Activated T-helper 2 cell treated with anti-CD3 and anti-CD28 coated beads, Interferon-gamma antibody, Interleukin-2, Interleukin-4, amounts not matched to agents 10 μg/mL and 5 μg/mL and 100 μg/mL, durations not matched to agents 14 hours and 24 hours and 36 hours (primary cell): ENCODE data around the gene FAM107A. TPM values are rescaled to one million over a fixed set of nuclear protein-coding genes. Genes with fewer than 3 reads are reported as not detected.

Experiments used
- DNase-seq: peaks from one replicate; pipeline ENCODE4 v3.0.0; 2021; ENCODE audit warnings: low spot score
- H3K27ac Mint-ChIP-seq: one replicate; pipeline ENCODE4 v1.8.0; 2021; ENCODE audit warnings: mixed read lengths
- H3K27me3 Mint-ChIP-seq: one replicate; pipeline ENCODE4 v1.8.0; 2021; ENCODE audit warnings: low read depth, mixed read lengths
- H3K36me3 Mint-ChIP-seq: one replicate; pipeline ENCODE4 v1.8.0; 2021; ENCODE audit warnings: low read depth, mixed read lengths
- H3K4me1 Mint-ChIP-seq: one replicate; pipeline ENCODE4 v1.8.0; 2021; ENCODE audit warnings: low read depth, mixed read lengths
- H3K4me3 Mint-ChIP-seq: one replicate; pipeline ENCODE4 v1.8.0; 2021; ENCODE audit warnings: low read depth, mild to moderate bottlenecking, moderate library complexity, mixed read lengths
- H3K9me3 Mint-ChIP-seq: one replicate; pipeline ENCODE4 v1.8.0; 2021; ENCODE audit warnings: mixed read lengths
- intact Hi-C: fragments of 100-400 bp; cut with micrococcal nuclease; formaldehyde crosslinking; loops from one replicate; pipeline ENCODE4 v1.15.1; 2023
- total RNA-seq: library from RNA; stranded (reverse); gene quantifications from 2 replicates; pipeline ENCODE4 v1.2.3, GENCODE V29; 2022

The FAM107A gene
- total RNA-seq, 1 donor from 2014 or later = not detected

DNA sequence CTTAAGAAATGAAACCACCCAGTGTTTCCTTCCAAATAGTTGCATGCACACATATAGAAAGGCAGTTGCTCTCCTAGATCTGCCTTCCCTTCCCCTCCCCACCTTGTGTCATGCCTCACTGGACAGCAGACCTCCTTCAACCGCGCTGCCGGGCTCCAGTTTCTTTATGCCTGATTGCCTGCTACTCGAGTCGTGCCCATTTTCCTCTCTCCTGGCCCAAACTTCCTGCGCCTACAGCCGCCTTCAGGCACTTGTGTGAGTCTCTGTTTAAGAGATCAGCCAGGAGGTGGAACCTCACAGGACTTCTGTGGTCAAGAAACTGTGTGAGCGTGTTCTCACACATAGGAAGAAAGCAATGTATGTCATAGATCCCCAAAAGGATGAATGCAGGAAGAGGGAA lies 8.8 kb upstream of the FAM107A start:
- intact Hi-C loops = no loop called here
- peaks cover 68% of the 10 kb centered on the region for H3K27me3 Mint-ChIP-seq
- peak overlapping the region; percentile 81 for H3K4me3 Mint-ChIP-seq

GRCh38 chr3:58585005-58585786 lies 8.0 kb upstream of the FAM107A start:
- intact Hi-C loops = no loop called here
- Mint-ChIP-seq H3K27ac (no peak overlapping the region), H3K4me3 (peak overlapping the region; percentile 81), H3K4me1 (peaks cover 11% of the 10 kb centered on the region), H3K36me3 (no peaks in the 10 kb centered on the region), H3K9me3 (no peaks in the 10 kb centered on the region), H3K27me3 (peaks cover 66% of the 10 kb centered on the region)
- DNase-seq = peak; percentile 24

More for the DNA sequence above, 8.8 kb upstream of the FAM107A start:
- Mint-ChIP-seq H3K27ac (no peak overlapping the region), H3K9me3 (no peaks in the 10 kb centered on the region), H3K36me3 (no peaks in the 10 kb centered on the region), H3K4me1 (peaks cover 11% of the 10 kb centered on the region)
- DNase-seq = no peak

GRCh38 chr3:58584690-58585004 lies 7.5 kb upstream of the FAM107A start:
- H3K27ac Mint-ChIP-seq = no peak overlapping the region
- intact Hi-C loops = no loop called here
- H3K36me3 Mint-ChIP-seq = no peaks in the 10 kb centered on the region
- H3K4me1 Mint-ChIP-seq = peaks cover 11% of the 10 kb centered on the region
- peaks cover 62% of the 10 kb centered on the region for H3K27me3 Mint-ChIP-seq
- no peaks in the 10 kb centered on the region for H3K9me3 Mint-ChIP-seq
- peak overlapping the region; percentile 81 for H3K4me3 Mint-ChIP-seq
- DNase-seq = no peak

DNA sequence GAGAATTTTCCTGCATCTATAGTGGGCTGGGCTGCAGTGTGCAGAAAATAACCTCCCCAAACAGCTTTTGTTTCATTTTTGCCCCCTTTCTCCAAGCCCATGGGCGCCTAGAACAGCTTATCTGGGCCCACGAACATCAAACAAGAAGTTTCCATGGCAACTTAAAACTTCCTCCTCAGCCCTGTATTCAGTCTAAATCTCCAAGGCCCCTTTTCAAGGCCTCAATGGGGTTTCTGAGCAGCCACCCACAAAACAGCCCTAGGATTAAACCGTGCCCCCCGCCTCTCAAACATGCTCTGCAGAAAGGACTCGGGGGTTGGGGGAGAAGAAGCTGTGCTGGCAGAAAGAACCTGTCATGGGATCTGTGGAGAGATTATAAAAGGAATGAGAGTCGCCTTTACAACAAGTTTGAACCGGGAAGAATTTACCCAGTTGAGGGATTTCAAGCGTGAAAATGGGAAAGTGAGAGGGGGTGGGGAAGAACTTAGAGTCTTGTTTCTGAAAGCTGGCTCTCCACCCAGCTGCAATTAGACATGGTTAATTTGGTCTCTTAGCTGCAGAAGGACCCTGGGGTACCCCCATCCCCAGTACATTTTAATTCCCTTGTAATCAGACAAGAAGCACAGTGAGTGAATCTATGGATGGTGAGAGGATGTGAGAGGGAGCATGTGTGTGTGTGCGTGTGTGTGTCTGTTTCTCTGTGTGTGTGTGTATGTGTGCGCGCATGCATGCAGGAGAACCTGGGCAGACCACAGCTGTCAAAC lies 4.3 kb upstream of the FAM107A start:
- Mint-ChIP-seq H3K27me3 (peaks cover 47% of the 10 kb centered on the region), H3K36me3 (no peaks in the 10 kb centered on the region), H3K4me3 (no peak overlapping the region), H3K27ac (no peak overlapping the region), H3K4me1 (peaks cover 11% of the 10 kb centered on the region), H3K9me3 (no peaks in the 10 kb centered on the region)
- intact Hi-C loops = no loop called here
- DNase-seq = no peak

DNA sequence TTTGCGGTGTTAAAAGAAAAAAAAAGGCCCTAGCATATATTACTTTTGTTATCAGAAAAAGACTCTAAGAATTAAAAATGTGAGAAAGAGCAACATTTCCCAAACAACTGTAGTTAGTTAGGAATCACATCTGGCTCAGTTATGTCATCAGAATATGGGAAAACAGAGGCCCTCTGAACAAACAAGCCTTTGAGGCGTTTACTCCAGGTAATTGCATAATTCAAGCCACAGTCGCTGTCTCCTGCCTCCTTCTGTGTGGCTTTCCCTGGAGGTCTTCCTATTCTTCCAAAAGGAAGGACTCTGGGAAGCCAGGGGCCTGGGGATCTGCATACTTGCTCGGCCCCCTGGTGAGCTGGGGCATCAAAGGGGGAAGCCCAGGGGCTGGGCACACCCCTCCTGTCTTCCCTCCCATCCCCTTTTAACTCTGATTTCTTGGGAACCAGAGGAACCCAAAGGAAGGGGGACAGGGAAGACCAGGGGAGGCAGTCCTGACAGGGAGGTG lies 3.7 kb upstream of the FAM107A start:
- peaks cover 41% of the 10 kb centered on the region for H3K27me3 Mint-ChIP-seq
- no peak for DNase-seq
- H3K27ac Mint-ChIP-seq = no peak overlapping the region
- peaks cover 8% of the 10 kb centered on the region for H3K4me1 Mint-ChIP-seq
- intact Hi-C loops = no loop called here
- H3K9me3 Mint-ChIP-seq = no peaks in the 10 kb centered on the region
- no peak overlapping the region for H3K4me3 Mint-ChIP-seq
- no peaks in the 10 kb centered on the region for H3K36me3 Mint-ChIP-seq

DNA sequence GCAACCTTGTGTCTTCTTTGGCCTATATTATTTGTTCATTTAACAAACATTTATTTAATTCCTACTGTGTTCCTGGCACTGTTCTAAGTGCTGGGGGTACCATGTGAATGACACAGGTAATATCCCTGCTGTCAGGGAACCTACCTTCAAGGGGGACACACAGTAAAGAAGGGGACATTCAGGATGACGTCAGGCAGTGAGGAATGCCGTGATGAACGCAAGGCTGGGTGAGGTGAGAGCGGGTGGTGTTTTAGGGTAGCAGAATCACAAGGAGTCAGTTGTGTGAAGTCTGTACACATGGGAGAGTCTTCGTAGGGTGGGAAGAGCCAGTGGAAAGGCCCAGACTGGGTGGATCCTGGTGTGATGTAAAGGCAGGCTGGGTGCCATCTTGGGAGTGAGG lies 1.7 kb upstream of the FAM107A start:
- no peaks in the 10 kb centered on the region for H3K4me1 Mint-ChIP-seq
- H3K4me3 Mint-ChIP-seq = no peak overlapping the region
- H3K27me3 Mint-ChIP-seq = peaks cover 24% of the 10 kb centered on the region
- H3K36me3 Mint-ChIP-seq = no peaks in the 10 kb centered on the region
- DNase-seq = no peak
- intact Hi-C loops = no loop called here
- no peaks in the 10 kb centered on the region for H3K9me3 Mint-ChIP-seq
- no peak overlapping the region for H3K27ac Mint-ChIP-seq

DNA sequence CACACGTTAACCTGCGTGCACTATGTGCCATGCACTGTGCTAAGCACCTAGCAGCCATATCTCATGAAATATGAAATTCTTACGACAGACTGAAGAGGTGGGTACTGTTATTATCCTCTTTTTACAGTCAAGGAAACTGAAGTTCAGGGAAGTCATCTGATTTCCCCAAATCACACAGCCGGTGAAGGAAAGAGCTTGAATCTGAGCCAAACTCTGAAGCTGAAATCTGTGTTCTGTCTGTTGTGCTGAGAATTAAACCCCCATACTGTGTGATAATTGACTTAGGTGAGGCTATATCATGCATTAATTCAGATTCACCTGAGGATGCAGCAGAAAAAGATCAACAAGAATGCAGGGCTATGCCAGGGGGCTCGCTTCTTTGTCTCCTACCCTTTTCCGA lies 475 bp downstream of the FAM107A start:
- H3K9me3 Mint-ChIP-seq = no peaks in the 10 kb centered on the region
- H3K4me3 Mint-ChIP-seq = no peak overlapping the region
- no peak for DNase-seq
- H3K4me1 Mint-ChIP-seq = no peaks in the 10 kb centered on the region
- H3K27ac Mint-ChIP-seq = no peak overlapping the region
- intact Hi-C loops = no loop called here
- peaks cover 16% of the 10 kb centered on the region for H3K27me3 Mint-ChIP-seq
- no peaks in the 10 kb centered on the region for H3K36me3 Mint-ChIP-seq

DNA sequence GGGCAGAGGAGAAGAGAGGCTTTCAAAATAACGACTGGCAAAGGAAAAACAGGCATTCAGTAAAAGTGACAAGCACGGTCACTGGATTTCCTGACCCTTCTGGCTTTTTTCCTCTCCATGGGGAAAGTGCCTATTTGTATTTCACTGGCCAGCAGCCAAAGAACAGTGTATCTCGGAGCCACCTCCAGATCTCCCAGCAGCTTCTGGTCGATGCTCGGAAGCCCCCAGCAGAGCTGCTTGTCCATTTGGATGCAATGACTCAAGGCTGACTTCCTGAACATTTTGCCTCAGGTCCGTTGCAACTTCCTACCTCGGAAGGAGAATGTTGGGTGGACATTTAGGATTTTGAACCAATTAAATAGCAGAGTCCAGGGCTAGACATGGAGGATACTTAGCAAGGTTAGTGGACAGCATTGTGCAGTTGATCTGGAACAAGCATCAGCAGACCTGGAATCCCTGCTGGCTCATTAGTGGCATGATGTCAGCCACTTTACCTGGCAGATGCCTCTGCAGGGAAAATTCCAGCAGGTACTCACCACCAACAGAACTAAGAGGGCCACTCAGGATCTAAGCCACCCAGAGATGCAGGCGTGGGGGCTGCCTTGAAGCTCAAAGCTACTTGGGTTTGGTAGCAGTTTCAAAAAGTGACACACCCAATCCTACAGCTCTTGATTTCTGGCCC lies 1.1 kb downstream of the FAM107A start:
- no peaks in the 10 kb centered on the region for H3K4me1 Mint-ChIP-seq
- H3K27ac Mint-ChIP-seq = no peak overlapping the region
- peaks cover 13% of the 10 kb centered on the region for H3K27me3 Mint-ChIP-seq
- DNase-seq = no peak
- no peaks in the 10 kb centered on the region for H3K9me3 Mint-ChIP-seq
- H3K36me3 Mint-ChIP-seq = no peaks in the 10 kb centered on the region
- intact Hi-C loops = no loop called here
- H3K4me3 Mint-ChIP-seq = no peak overlapping the region

- no peaks in the 10 kb centered on the region for H3K4me1 Mint-ChIP-seq
- peaks cover 13% of the 10 kb centered on the region for H3K27me3 Mint-ChIP-seq
- no peaks in the 10 kb centered on the region for H3K9me3 Mint-ChIP-seq
- H3K36me3 Mint-ChIP-seq = no peaks in the 10 kb centered on the region
- intact Hi-C loops = no loop called here
- no peak for DNase-seq
- H3K4me3 Mint-ChIP-seq = no peak overlapping the region
- H3K27ac Mint-ChIP-seq = no peak overlapping the region
Measured at GRCh38 chr3:58574682-58575081, 2.5 kb downstream of the FAM107A start.

DNA sequence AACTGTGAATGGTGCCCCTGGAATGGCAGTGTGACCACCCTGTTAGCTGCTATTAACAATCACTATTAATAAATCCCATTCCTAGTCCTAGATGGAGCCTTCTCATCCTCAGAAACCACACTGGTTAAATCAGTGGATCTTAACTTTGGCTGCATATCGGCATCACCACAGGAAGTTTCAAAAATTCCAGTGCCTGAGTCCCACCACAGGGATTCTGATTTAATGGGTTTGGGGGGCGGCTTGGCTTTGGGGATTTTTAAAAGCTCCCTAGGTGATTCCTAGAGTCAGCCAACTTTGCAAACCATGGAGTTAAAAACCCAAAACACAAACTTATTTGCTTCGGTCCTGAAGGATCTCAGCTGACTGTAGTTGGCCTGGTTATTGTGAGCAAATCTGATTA lies 3.1 kb downstream of the FAM107A start:
- intact Hi-C loops = no loop called here
- no peaks in the 10 kb centered on the region for H3K9me3 Mint-ChIP-seq
- H3K27me3 Mint-ChIP-seq = peaks cover 13% of the 10 kb centered on the region
- H3K27ac Mint-ChIP-seq = no peak overlapping the region
- no peaks in the 10 kb centered on the region for H3K36me3 Mint-ChIP-seq
- DNase-seq = no peak
- no peaks in the 10 kb centered on the region for H3K4me1 Mint-ChIP-seq
- H3K4me3 Mint-ChIP-seq = no peak overlapping the region

DNA sequence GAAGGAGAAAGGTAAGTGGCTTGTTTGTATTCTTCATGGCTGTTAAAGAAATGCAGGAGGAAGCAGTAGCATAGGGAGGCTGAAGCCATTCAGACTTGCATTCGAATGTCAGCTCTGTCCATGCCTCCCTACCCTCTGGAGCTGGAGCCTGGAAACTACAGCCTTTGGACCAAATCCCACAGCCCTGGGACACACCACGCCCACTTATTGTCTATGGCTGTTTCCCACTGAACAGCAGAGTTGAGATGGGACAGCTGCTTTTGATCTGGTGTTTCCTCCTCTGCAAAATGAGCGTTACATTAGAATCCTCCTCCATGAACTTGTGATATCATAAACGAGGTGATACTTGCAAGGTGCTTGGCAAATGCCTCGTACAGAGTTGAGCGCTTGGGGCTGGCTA lies 3.6 kb downstream of the FAM107A start:
- Mint-ChIP-seq H3K27me3 (peaks cover 11% of the 10 kb centered on the region), H3K36me3 (no peaks in the 10 kb centered on the region), H3K4me3 (no peak overlapping the region), H3K4me1 (peaks cover 3% of the 10 kb centered on the region), H3K27ac (no peak overlapping the region), H3K9me3 (no peaks in the 10 kb centered on the region)
- intact Hi-C loops = no loop called here
- DNase-seq = no peak

- intact Hi-C loops = no loop called here
- DNase-seq = no peak
Measured at GRCh38 chr3:58572634-58573230, 4.5 kb downstream of the FAM107A start.

More at GRCh38 chr3:58572634-58573230, 4.5 kb downstream of the FAM107A start:
- Mint-ChIP-seq H3K4me1 (peaks cover 4% of the 10 kb centered on the region), H3K4me3 (no peak overlapping the region), H3K27ac (no peak overlapping the region), H3K27me3 (peaks cover 11% of the 10 kb centered on the region), H3K36me3 (no peaks in the 10 kb centered on the region), H3K9me3 (no peaks in the 10 kb centered on the region)
